NCI-H524 treated with DMSO at 0.1 percent for 48 hours (cell line): ENCODE measurements around the gene KIF1A.
"Not testable (repeated sequence)": the region's sequence is repeated elsewhere in the genome, so short reads cannot be mapped to it uniquely, and the experiment has no call there.

ENCODE experiments used
- DNase-seq: peaks from one replicate; lab custom pipeline; 2025; lab: John Stamatoyannopoulos, UW

Gene KIF1A

GRCh38 chr2:240786355-240786841, 33.6 kb downstream of the KIF1A start:
- no peak for DNase-seq

GRCh38 chr2:240785424-240786335, 34.3 kb downstream of the KIF1A start:
- no peak for DNase-seq

GRCh38 chr2:240784629-240785423, 35.2 kb downstream of the KIF1A start:
- no peak for DNase-seq

GRCh38 chr2:240783819-240784621, 36.0 kb downstream of the KIF1A start:
- DNase-seq: no peak

GRCh38 chr2:240782886-240783818, 36.9 kb downstream of the KIF1A start:
- DNase-seq: no peak

GRCh38 chr2:240782221-240782885, 37.7 kb downstream of the KIF1A start:
- DNase-seq: no peak

- no peak for DNase-seq
These were observed 38.4 kb downstream of the KIF1A start for GRCh38 chr2:240781471-240782220.

GRCh38 chr2:240780023-240780700, 39.9 kb downstream of the KIF1A start:
- DNase-seq: no peak

GRCh38 chr2:240779250-240779832, 40.7 kb downstream of the KIF1A start:
- DNase-seq: not testable (repeated sequence)

- DNase-seq: no peak
These were observed 41.6 kb downstream of the KIF1A start for GRCh38 chr2:240778426-240778825.

GRCh38 chr2:240777456-240778212, 42.4 kb downstream of the KIF1A start:
- DNase-seq: no peak

- no peak for DNase-seq
These were observed 44.1 kb downstream of the KIF1A start for GRCh38 chr2:240775905-240776304.

- DNase-seq: no peak
These were observed 45.2 kb downstream of the KIF1A start for GRCh38 chr2:240774856-240775255.

GRCh38 chr2:240769096-240769495, 50.9 kb downstream of the KIF1A start:
- DNase-seq: no peak

- no peak for DNase-seq
These were observed 51.8 kb downstream of the KIF1A start for GRCh38 chr2:240768216-240768615.

GRCh38 chr2:240767341-240767740, 52.7 kb downstream of the KIF1A start:
- no peak for DNase-seq

- no peak for DNase-seq
These were observed 53.9 kb downstream of the KIF1A start for GRCh38 chr2:240766072-240766471.

- DNase-seq: no peak
These were observed 55.0 kb downstream of the KIF1A start for GRCh38 chr2:240765007-240765406.
